Measurements from ENCODE around the gene SLC6A7.
A peak's percentile ranks its signal among the peaks of the same experiment; 100 is the strongest.
"Not testable (repeated sequence)": the region's sequence is repeated elsewhere in the genome, so short reads cannot be mapped to it uniquely, and the experiment has no call there.

Gene SLC6A7

DNA sequence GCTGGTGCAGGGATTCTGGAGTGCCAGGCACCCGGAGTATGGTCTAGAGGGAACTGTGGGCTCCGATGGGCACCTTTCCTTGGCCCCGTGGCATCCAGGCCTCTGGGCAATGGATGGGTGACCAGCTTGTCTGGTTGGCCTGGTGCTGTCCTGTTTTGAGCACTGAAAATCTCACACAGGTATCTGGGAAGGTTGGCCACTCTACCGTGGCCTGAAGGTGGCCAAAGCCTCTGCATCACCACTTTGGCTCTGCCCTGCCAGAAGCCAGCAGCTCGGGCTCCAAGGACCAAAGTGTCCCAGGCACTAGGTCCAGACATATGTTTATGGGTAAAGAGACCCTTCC, 28.8 kb downstream of the SLC6A7 start:
- no peak for DNase-seq (ENCODE audit: low read depth)

DNA sequence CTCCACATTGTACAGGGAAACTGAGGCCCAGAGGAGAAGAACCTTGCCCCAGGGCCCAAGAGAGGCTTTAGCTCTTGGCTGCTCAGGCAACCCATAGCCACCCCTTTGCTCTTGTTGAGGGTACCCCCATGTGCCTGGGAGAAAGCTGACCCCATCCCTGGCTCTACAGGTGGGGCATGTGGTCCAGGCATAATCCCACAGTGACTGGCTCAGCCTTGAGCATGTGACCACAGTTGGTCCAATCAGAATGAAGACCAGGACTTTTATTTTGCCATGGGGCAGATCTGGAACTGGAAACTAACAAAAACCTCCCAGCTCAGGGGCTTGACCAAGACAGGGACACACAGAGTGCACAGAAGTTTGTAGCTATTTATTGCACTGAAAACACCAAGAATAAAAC, 29.3 kb downstream of the SLC6A7 start:
- no peak for DNase-seq (ENCODE audit: low read depth)

DNA sequence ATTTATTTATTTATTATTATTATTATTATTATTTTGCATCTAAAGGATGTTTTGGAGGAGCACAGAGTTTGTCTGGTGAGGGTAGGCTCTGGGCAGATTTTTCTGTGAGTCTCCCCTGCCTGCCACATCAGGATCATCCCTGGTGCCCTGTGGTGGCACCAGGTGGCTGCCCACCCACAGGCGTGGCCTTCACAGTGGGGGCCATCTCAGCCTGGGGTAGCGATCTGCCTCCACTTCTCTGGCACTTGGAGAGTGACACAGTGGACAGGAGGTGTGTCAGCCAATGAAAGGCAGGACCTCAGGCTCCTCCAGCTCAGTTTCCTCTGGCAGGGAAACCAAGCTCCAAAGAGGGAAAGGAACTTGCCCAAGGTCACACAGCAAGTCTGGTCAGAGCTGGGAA, 30.0 kb downstream of the SLC6A7 start:
- DNase-seq (ENCODE audit: low read depth): no peak

DNA sequence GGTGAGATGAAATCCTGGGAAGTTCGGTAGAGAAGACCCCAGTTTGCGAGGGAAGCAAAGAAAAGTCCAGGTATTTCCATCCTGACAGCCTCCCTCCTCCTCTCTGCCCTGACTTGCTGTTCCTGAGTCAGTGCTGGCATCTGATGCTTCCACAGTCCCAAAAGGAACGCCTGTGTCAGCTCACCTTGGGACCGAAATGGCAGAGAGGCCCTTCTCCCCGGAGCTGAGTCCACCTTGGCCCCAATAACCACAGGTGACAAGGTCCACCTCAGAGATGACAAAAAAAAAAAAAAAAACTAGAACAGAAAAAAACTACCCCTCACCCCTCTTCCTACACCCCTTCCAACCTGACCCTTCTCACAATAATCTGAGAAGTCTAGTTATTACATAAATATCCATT, 31.6 kb downstream of the SLC6A7 start:
- no peak for DNase-seq (ENCODE audit: low read depth)

DNA sequence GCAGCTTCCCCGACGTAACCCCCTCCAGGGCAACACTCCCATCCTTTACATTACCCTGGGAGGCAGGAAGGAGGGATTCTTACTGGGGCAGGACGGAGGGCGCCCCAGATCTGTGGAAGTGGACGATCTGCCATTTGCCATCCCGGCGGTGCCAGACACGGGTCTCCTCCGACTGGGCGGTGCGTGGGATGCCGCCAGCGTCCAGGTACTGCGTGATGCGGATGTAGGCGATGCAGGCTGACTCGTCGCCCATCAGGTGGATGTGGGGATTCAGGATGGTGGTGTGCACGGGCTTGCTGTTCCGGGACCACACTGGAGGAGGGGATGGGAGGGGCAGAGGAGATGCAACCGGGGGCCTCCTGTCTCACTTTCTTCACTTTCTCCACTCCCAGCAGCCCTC, 33.0 kb downstream of the SLC6A7 start:
- DNase-seq (ENCODE audit: low read depth): no peak

DNA sequence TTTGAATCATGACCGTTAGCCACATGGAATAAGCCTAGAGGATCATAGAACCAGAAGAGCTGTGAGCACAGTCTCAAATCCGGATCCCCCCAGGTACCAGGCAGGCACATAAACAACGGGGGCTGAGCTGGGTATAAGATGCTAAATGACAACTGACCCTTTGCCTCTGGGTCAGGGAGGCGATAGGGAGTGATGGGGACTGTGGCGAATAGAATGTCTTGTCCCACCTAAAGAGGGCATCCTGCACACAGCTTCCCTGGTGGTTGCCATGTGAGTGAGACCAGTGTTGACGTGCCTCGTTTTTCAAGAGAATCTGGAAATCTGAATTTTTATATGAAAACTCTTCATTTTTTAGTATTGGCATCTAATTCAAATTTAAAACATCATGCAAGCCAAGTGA, 33.6 kb downstream of the SLC6A7 start:
- no peak for DNase-seq (ENCODE audit: low read depth)

DNA sequence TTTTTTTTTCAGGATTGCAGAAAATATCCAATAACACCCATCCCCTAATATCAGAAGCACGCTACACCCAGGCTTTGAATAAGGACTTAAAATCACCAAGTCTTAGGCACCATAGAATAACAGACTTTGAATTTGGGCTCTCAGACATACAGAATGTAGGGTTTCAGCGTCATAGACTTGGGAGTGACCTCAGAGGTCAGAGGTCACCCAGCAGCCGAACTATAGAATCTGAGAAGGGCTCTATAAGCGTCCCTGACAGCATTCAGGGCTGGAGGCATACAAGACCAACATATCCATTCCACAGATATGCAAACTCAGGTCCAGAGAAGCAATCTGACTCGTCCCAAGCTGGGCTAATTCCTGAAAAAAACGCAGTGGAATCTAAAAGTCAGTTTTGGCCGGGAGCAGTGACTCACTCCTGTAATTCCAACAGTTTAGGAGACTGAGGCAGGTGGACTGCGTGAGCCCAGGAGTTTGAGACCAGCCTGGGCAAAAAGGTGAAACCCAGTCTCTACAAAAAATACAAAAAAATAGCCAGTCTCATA, 34.7 kb downstream of the SLC6A7 start:
- DNase-seq (ENCODE audit: low read depth): peak; percentile 56

DNA sequence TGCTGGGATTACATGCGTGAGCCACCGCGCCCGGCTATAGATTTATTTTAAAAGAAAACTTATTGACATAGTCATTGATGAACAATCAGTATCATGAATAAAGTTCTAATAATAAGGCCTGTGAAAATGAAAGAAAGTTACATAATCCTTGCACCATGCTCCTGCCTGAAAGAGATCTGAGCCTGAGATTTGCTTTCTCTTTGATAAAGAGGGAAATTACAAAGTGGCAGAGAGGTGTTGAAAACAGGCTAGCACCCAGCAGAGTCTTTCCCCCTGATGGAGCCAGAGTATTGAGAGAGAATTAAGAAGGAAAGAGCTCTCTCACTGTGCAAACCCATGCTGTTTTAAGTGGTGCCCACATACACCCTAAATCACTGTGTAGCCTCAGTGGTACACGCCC, 37.2 kb downstream of the SLC6A7 start:
- no peak for DNase-seq (ENCODE audit: low read depth)

DNA sequence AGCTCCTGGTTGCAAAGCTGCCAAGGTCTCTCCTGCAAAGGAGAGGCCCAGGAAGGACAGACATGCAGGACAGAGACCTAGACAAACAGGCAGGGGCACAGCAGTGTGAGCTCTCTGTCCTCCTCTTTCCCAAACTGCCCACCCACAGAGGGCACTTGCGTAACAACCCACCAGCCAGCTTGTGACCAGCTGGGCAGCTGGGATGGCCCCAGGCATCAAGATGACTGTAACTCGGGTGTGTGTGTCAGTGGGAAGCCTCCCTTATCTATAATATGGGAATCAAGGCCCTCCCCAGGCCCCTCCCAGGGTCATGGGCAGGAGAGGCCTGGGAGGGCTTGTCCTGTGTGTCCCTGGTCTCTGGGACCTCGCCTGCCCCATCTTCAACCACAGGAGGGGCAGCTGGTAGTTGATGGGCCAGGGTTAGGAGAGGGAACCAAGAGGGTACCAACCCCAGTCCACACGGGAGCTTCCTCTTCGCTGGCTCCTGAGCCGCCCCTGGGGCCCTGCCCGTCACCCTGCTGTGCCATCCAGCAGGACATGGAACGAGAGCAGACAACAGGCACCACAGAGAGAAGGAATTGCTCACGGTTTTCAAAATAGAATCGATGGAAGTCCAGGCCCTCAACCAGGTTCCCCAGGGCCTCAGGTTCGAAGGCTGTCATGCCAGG, 37.9 kb downstream of the SLC6A7 start:
- DNase-seq (ENCODE audit: low read depth): peak; percentile 73

DNA sequence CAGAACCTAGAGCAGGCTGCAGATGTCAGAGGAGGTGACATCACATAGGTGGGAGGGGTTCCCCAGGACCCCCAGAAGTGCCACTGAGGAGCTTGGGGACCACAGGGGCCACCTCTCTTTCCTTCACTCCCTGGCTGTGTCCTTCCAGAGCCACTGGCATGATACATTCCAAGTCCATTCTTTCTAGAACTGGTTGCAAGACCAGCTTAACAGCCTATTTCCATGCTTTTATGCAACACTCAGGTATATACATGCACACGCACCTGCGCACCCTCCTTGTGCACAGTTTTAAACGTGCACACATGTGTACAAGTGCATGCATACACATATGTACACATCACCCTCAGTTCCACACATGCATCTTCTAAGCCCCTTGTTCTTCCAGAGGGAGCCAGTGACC, 39.7 kb downstream of the SLC6A7 start:
- no peak for DNase-seq (ENCODE audit: low read depth)

DNA sequence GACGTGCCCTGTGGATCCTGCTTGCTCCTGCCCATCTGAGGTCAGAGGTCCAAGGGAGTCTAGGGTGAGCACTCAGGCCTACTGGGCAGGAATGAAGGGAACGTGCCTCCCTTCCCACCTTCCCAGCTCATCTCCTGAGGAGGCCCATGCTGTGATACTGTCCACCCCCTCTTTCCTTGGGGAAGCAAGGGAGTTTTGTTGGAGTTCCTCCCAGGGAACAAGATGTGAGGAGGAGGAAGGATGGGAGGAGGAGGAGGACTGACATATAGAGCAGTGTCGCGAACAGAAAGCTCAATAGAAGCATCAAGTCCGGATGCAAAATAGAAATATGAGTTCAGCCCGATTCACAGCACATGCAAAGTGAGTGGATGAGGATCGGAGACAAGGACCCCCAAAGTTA, 41.0 kb downstream of the SLC6A7 start:
- DNase-seq (ENCODE audit: low read depth): no peak

DNA sequence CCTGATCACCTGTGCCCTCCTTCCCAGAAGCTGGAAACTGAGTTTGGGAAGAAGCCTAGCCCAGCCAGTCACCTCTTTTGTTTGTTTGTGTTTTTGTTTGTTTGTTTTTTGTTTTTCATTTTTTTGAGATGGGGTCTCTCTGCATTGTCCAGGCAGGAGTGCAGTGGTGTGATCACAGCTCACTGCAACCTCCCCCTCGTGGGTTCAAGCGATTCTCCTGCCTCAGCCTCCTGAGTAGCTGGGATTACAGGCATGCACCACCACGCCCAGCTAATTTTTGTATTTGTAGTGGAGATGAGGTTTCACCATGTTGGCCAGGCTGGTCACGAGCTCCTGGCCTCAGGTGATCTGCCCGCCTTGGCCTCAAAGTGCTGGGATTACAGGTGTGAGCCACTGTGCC, 43.8 kb downstream of the SLC6A7 start:
- DNase-seq (ENCODE audit: low read depth): not testable (repeated sequence)

DNA sequence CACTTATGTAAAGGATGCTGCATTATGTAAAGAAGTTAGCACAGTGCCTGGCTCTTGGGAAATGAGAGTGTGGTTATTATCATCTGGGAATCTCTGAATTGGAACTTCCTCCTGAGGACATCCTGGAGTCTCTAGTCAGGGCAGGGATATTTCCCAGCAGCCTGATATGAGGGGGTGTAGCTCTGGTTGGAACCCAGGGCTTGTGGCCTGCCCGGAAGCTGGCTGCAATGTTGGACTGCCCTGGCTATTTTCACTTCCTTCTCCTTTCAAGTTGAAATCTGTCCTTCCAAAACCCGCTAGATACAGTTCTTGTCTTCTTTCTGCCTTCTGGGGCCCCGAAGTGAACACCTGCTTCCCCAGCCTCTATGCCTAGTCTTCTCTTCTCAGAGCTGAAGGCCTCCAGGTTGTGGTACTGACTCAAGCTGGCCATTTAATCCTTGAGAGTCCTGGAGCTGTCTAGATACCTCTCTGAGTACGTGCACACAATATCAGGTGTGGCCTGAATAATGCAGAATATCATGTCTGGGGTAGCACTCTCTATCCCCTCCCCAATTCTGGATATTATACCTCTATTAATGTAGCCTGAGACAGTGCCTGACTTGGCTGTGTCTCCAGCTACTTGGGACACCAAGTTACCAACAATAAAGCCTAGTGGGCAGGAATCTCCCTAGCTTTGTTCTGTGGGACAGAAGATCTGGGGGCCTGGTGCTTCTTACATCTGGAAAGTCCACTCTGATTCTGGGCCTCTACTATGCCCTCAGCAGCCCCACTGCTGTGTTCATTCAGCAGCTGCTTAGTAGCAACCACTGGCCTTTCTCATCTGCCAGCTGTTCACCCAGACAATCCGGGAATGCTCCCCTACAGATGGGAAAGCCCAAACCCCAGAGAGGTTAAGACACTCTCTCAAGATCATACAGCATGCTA, 45.0 kb downstream of the SLC6A7 start:
- DNase-seq (ENCODE audit: low read depth): peak; percentile 19

DNA sequence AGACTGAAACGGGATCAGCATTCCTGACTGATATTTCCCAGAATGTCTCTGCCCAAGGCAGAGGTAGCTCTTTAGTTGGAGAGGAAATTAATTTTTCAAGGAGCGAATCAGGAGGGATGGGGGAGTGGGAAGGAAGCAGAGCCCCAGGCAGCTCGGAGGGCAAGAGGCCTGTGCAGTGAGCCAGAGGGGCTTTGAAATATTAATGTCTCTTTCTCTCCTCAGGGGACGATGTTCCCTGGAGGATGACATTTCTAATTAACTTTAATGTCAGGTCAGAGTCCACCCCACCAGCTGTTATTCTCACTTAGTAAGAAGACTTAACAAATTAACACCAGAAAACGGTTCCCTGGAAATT, 45.6 kb downstream of the SLC6A7 start:
- no peak for DNase-seq (ENCODE audit: low read depth)

DNA sequence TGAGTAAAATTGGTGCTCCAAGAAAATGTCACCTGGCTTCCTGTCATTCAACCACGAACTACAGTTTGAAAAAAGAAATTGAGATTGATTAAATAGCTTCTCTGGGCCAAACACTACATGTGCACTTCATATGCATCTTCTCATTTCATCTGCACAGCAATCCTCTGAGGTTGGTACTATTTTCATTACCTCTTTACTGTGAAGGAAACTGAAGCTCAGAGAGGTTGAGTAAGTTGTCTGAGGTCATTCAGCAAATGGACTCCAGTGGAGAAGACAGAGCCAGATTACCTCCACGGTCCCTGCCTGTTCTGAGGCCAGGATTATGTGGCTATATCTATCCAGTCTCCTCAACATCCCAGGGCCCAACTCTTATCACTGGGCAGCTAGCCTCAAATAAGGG, 46.5 kb downstream of the SLC6A7 start:
- DNase-seq (ENCODE audit: low read depth): no peak

DNA sequence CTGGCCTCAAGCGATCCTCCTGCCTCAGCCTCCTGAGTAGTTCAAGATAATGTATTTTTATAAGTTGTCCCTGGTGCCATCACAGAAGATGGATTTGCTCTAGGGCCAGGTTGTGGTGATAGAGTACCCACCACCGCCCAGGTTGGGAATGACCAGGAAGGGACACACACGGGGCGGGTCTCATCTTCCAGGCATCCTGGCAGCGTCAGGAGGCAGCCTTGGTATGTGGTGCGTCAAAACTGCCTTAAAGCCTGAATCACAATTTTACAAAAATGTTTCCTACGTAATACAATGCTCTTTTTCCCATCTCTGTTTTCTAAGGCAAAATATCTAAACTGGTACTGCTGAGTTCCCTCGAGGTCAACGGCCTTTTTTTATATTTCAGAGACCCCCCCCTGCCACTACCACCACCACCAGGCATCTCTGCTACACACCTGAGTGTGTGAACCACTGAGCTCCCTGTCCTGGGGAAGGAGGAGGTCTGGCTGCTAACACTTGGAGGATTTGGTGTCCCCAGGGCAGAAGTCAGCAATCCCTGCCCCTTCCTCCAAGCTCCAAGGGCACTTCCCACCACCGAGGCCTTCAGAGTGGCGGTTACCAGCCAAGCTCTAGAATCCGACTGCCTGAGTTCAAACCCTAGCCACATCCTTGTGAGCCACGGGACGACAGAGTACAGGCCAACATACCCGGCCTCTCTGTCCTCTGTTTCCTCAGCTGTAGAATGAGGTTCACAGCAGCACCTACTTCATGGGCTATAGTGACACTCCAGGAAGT, 47.3 kb downstream of the SLC6A7 start:
- no peak for DNase-seq (ENCODE audit: low read depth)

DNA sequence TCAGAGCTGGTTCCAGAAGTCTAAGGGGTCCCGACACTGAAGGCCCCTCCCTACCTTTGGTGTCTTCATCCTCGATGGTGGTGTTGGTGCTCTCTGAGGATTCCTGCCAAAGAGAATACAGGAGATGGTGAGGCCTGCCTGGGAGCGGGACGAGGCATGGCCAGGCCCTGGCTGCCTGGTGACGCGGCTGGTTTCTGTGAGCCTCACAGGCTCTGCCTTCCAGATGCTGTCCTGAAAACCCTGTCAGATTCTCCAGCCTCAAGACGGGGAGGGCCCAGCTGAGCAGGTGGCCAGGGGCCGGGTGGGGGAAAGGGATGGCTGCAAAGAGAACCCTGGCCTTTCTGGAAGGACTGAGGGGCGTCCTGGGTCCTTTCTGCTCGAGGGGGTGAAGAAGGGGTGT, 48.8 kb downstream of the SLC6A7 start:
- DNase-seq (ENCODE audit: low read depth): no peak

DNA sequence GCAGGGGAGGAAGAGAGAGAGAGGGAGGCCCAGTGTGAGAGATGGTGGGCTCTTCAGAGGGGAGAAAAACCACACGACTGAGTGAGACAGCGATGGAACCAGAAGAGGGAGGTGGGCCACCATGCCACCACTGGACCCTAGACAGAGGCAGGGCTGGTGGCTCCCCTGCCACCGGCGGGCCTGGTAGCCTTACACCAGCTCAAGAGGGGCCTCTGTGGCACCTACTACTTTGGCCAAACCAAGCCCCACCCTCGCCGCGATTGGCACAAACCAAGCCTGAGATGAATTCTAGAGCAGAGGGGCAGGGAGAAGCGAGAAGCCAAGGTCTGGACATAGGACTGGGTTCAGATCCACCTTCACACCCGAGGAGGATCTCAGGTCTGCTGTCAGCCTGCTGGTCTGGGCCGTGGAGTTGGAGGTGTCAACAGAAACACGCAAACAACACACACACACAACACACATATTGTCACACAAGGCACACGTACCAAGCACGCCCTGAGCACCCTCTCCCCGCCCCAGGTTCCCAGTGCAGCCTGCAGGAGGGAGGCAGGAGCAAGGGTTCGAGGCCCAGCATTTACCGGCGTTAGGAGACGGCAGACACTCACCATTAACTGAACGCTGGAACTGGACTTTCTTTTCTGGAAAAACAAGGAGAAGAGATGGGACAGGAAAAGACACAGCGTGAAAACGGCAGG, 49.4 kb downstream of the SLC6A7 start:
- no peak for DNase-seq (ENCODE audit: low read depth)

DNA sequence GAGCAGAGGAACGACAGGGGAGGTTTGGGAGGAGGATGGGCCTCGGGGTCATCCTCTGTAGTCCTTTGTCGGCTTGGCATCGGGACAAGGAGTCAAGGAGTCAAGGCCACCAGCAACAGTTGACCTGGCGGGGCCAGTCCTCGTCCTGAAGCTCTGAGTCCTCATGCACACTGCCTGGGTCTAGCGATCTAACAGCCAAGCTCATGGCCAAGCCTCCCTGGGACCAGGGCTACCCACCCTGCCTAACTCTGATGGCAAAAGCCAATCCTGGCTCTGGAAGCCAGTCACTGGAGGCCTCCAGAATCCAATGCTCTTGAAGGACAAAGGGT, 49.9 kb downstream of the SLC6A7 start:
- no peak for DNase-seq (ENCODE audit: low read depth)

DNA sequence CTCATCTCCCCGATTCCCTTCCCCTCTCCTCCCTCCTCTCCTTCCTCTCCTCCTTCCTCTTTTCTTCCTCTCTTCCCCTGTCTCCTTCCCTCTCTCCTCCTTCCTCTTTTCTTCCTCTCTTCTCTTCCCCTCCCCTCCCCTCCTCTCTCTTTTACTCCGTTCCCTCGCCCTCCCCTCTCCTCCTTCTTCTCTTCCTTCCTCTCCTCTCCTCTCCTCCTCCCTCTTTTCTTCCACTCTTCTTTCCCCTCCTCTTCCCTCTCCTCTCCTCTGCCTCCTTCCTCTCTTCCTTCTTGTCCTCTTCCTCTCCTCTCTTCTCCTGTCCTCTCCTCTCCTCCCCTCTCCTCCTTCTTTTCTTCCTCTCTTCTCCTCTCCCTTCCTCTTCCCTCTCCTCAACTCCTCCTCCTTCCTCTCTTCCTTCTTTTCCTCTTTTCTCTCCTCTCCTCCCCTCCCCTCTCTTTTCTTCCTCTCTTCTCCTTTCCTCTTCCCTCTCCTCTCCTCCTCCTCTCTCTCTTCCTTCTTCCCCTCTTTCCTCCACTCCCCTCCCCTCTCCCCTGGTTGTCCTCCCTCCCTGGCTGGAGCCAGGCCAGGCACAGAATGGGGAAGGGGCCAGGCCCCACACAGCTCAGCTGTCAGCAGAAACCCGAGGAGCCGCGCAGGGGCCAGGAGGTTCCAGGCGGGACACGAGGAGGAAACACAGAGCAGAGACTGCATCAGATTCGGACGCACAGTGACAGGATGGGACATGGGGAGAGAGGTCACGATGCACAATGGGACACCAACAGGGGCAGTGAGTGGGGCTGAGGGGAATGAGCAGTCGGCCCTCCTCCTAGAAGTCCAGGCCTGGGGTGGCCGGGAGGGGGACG, 51.7 kb downstream of the SLC6A7 start:
- no peak for DNase-seq (ENCODE audit: low read depth)

DNA sequence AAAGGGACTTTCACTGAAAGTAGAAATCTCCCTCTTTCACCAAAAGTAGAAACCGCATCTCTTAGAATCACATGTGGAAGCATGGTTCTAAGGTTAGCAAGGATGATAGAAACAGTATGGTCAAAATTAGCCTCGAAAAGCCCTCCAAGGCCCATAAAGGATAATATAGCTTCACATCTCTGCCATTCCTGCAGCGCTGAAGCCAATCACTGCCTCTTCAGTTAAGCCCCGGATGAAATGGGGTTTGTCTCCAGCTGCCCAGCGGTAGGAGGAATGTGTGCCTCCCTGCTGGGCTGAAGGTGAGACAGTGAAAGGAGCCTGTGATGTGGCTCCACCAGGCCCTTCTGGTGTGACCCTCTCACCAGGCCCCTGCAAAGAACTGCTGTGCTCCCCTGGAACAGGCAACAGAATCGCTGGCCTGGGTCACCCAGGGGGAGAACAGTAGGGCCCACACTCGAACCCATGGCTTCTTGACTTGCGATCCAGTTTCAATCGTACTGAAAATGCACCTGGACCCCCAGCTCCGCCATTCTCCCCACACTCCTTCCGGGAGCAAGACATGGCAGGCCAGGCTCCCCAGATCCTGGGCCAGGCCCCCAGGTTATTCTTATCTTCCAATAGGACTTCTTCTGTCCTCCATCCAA, 52.5 kb downstream of the SLC6A7 start:
- DNase-seq (ENCODE audit: low read depth): no peak
